NCI-H446 (cell line): ENCODE measurements around the gene GPR161.

Experiments used
- DNase-seq, 2 experiments: peaks; one replicate each; lab custom pipeline; 2025; lab: John Stamatoyannopoulos, UW

GPR161 gene

GRCh38 chr1:168146626-168147025 lies 9.9 kb upstream of the GPR161 start:
- DNase-seq = no peak

- DNase-seq = no peak
These were observed 9.4 kb upstream of the GPR161 start for GRCh38 chr1:168146160-168146539.

GRCh38 chr1:168145184-168146159 lies 8.7 kb upstream of the GPR161 start:
- peak; percentile 74 to 89 for DNase-seq

- DNase-seq = no peak
These were observed 5.2 kb upstream of the GPR161 start for GRCh38 chr1:168141871-168142385.

GRCh38 chr1:168139070-168139469 lies 2.3 kb upstream of the GPR161 start:
- no peak for DNase-seq

GRCh38 chr1:168138134-168138533 lies 1.4 kb upstream of the GPR161 start:
- DNase-seq = no peak

- no peak for DNase-seq
These were observed 738 bp upstream of the GPR161 start for GRCh38 chr1:168137515-168137821.

GRCh38 chr1:168135921-168136708 lies 615 bp downstream of the GPR161 start:
- no peak for DNase-seq

- no peak for DNase-seq
These were observed 1.4 kb downstream of the GPR161 start for GRCh38 chr1:168135116-168135920.

GRCh38 chr1:168134642-168135041 lies 2.1 kb downstream of the GPR161 start:
- DNase-seq = no peak

- no peak for DNase-seq
These were observed 2.6 kb downstream of the GPR161 start for GRCh38 chr1:168134132-168134531.

GRCh38 chr1:168129933-168130332 lies 6.8 kb downstream of the GPR161 start:
- DNase-seq = no peak

- no peak for DNase-seq
These were observed 9.2 kb downstream of the GPR161 start for GRCh38 chr1:168127503-168127902.

- no peak for DNase-seq
These were observed 11.7 kb downstream of the GPR161 start for GRCh38 chr1:168125051-168125450.

GRCh38 chr1:168121401-168122011 lies 15.2 kb downstream of the GPR161 start:
- peak; percentile 84 to 86 for DNase-seq

GRCh38 chr1:168119750-168120149 lies 17.0 kb downstream of the GPR161 start:
- no peak for DNase-seq

- no peak for DNase-seq
These were observed 20.4 kb downstream of the GPR161 start for GRCh38 chr1:168116327-168116799.

GRCh38 chr1:168114845-168115244 lies 21.9 kb downstream of the GPR161 start:
- no peak for DNase-seq

- DNase-seq = peak; percentile 46 to 86
These were observed 23.9 kb downstream of the GPR161 start for GRCh38 chr1:168112673-168113305.

GRCh38 chr1:168110896-168111545 lies 25.7 kb downstream of the GPR161 start:
- DNase-seq = no peak
